ENCODE results near the gene KCNA5.

GRCh38 chr12:5000204-5000603 is 43.5 kb upstream of the KCNA5 start:
- TF ChIP-seq POLR2AphosphoS5 (IDR thresholded peaks at IDR 0.05; ENCODE audit: low read depth, low read length): no peak
- TF ChIP-seq REST (IDR thresholded peaks at IDR 0.05; ENCODE audit: insufficient read depth in 1 of 2, low read depth in 2 of 2, low read length in 2 of 2): no peak
- no peak for TF ChIP-seq TAF1 (IDR thresholded peaks at IDR 0.05; ENCODE audit: borderline replicate concordance, insufficient read depth, low read length)
- no peak for TF ChIP-seq SIN3A (IDR thresholded peaks at IDR 0.05; ENCODE audit: borderline replicate concordance, insufficient read depth, low read length)
- no peak for TF ChIP-seq FOXP2 (optimal IDR thresholded peaks at IDR 0.05; ENCODE audit: borderline replicate concordance, extremely low read depth, extremely low read length, insufficient read depth)
